ENCODE data around the gene SOHLH2.

SOHLH2 gene

DNA sequence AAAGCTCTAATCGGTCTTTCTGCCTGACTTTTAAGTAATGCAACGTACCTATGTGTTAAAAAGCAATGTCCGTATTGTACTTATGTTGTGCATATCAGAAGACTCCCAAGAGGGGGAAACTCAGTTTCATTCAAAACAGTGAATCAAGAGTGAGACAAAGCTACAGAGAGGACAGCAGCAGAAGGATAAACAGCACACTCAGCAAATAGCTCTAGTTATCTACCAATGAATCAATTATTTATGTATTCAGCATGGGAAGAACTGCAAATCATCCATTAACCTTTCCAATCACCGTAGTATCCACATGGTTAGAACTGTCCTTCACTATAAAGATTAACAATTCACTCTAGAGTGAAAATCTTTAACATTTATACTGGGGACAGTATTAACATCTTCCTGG, 36.7 kb upstream of the SOHLH2 start:
- H3K4me3 ChIP-seq, result no peak overlapping the region
- TF ChIP-seq CTCF (IDR thresholded peaks at IDR 0.05), result no peak
- DNase-seq (ENCODE audit: low spot score), result no peak
- no peak overlapping the region for H3K27ac ChIP-seq

DNA sequence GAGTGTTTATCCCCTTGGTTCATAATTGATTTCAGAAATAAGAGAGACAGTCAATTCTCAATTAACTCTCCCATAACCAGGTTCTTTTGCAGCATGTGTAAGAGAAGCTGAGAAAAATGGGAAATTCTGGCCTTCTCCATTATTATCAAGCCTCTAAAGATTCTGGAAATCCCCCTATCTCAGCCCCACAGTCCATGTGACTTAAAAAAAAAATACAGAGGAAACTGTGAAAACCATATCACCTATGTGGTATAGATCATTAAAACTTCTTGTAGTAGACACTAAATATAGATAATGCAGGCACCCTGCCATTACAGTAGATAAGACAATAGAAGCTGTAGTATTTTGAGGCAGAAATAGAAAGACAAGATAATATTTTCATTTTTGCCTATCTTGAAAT, 34.3 kb upstream of the SOHLH2 start:
- no peak for TF ChIP-seq CTCF (IDR thresholded peaks at IDR 0.05)
- DNase-seq (ENCODE audit: low spot score), result no peak
- no peak overlapping the region for H3K4me3 ChIP-seq
- no peak overlapping the region for H3K27ac ChIP-seq

DNA sequence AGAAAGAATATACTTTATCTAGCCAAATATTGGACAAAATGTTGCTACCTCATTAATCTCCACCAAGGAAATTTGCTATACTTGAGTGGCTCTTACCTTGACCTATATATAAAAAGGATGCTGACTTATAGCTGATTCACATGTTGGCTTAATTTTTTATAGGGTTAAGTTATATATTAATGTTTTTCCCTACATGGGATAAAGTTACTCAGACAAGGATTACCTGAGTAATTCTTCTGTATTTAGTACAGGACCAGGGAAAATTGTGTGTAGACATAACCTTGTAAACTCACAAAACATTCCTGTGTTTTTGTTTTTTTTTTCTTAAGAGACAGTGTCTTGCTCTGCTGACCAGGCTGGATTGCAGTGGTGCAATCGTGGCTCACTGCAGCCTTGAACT, 30.6 kb upstream of the SOHLH2 start:
- no peak overlapping the region for H3K4me3 ChIP-seq
- TF ChIP-seq CTCF (IDR thresholded peaks at IDR 0.05), result no peak

GRCh38 chr13:36244073-36244472, 29.7 kb upstream of the SOHLH2 start:
- no peak overlapping the region for H3K4me3 ChIP-seq
- no peak for TF ChIP-seq CTCF (IDR thresholded peaks at IDR 0.05)
- no peak for DNase-seq (ENCODE audit: low spot score)

More for the DNA sequence above, 30.6 kb upstream of the SOHLH2 start:
- DNase-seq (ENCODE audit: low spot score), result no peak
- no peak overlapping the region for H3K27ac ChIP-seq

GRCh38 chr13:36242761-36243160, 28.4 kb upstream of the SOHLH2 start:
- no peak for DNase-seq (ENCODE audit: low spot score)
- Histone ChIP-seq H3K27ac (no peak overlapping the region), H3K4me3 (no peak overlapping the region)
- TF ChIP-seq CTCF (IDR thresholded peaks at IDR 0.05), result no peak

More at GRCh38 chr13:36244073-36244472, 29.7 kb upstream of the SOHLH2 start:
- no peak overlapping the region for H3K27ac ChIP-seq

GRCh38 chr13:36231236-36231635, 16.9 kb upstream of the SOHLH2 start:
- DNase-seq (ENCODE audit: low spot score), result no peak
- TF ChIP-seq CTCF (IDR thresholded peaks at IDR 0.05), result no peak
- no peak overlapping the region for H3K4me3 ChIP-seq
- no peak overlapping the region for H3K27ac ChIP-seq

GRCh38 chr13:36224730-36225129, 10.4 kb upstream of the SOHLH2 start:
- TF ChIP-seq CTCF (IDR thresholded peaks at IDR 0.05), result no peak
- no peak overlapping the region for H3K27ac ChIP-seq
- DNase-seq (ENCODE audit: low spot score), result no peak
- no peak overlapping the region for H3K4me3 ChIP-seq

Measured in coronary artery (tissue), 2 donors.